ENCODE results near the gene MOCOS. TPM values are rescaled to one million over a fixed set of nuclear protein-coding genes. Genes with fewer than 3 reads are reported as not detected.

MOCOS gene
- total and polyA plus RNA-seq, 11 donors = 0.07 to 1.0 (median 0.26) TPM

DNA sequence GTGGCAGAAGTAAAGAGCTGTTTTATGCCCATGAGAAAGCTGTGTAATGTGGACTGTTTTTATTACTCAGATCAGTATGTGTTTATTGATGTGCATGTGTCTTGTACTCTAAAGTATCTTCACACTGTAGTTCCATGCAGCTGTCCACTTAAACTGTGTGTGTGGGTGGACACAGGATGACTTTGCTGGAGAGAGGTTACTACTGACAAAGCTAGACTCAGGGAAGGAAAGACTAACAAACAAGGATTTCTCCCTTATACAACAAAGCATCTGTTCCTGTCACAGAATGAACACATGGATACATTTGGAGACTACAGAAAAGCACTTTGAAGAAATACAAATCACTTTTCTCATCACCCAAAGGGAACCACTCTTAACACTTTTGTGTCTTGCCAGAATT is 120.2 kb downstream of the MOCOS start:
- Histone ChIP-seq H3K4me3 (no peak overlapping the region), H3K36me3 (no peaks in the 10 kb centered on the region), H3K27ac (peak overlapping the region in 1 of 12 donors; percentile 41), H3K4me1 (peaks cover 0 to 83% (median 23%) of the 10 kb centered on the region in 12 donors), H3K27me3 (peaks cover 0 to 11% (median 0%) of the 10 kb centered on the region in 9 donors), H3K9me3 (no peaks in the 10 kb centered on the region)
- TF ChIP-seq, protein P1, sequence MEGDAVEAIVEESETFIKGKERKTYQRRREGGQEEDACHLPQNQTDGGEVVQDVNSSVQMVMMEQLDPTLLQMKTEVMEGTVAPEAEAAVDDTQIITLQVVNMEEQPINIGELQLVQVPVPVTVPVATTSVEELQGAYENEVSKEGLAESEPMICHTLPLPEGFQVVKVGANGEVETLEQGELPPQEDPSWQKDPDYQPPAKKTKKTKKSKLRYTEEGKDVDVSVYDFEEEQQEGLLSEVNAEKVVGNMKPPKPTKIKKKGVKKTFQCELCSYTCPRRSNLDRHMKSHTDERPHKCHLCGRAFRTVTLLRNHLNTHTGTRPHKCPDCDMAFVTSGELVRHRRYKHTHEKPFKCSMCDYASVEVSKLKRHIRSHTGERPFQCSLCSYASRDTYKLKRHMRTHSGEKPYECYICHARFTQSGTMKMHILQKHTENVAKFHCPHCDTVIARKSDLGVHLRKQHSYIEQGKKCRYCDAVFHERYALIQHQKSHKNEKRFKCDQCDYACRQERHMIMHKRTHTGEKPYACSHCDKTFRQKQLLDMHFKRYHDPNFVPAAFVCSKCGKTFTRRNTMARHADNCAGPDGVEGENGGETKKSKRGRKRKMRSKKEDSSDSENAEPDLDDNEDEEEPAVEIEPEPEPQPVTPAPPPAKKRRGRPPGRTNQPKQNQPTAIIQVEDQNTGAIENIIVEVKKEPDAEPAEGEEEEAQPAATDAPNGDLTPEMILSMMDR (IDR thresholded peaks at IDR 0.05) = no peak
- no peak for TF ChIP-seq POLR2A (IDR thresholded peaks at IDR 0.05)
- DNase-seq (no peak), ATAC-seq (no peak)
- intact Hi-C loops (cut with DNase I) = loop anchor here in 1 of 10 donors (10.0 kb wide), 1 partner anchor 47 kb away; no protein-coding TSS in a partner anchor

DNA sequence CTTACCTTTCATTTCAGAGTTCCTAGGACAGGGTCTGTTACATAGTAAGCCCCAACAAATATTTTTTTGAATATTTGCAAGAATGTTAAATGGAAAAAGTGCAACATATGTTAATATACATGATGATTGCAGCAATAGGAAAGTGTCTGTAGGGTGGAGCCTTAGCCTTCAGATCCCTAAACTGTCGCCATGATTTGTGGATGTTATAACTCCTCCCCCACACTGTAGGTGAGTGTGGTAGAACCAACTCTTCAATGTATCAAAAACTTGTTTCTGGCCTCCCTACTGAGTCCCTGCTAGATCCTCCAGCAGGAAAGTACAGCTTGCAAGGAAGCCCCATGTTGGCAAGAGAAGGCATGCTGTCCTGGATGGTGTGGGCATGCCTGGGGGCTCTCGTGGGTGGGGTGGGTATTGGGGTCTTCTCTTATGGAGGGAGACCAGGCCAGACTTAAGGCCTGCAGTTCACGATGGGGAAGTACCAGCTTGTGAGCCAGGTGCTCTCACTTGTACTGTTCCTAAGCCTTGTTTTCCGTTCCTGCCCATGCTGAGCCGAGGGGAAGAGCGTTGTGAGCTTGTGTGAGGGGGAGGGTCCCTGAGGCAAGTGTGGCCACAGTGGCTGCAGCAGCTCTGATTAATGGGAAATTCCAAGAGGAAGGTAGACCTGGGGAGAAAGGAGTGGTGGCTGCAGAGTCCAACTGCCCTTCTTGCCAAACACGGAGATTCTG is 121.6 kb downstream of the MOCOS start:
- ATAC-seq (no peak), DNase-seq (peak in 1 of 5 donors; percentile 6)
- Histone ChIP-seq H3K4me3 (no peak overlapping the region), H3K27ac (peak overlapping the region in 6 of 12 donors; percentile 9 to 54 (median 22)), H3K9me3 (no peaks in the 10 kb centered on the region), H3K27me3 (peaks cover 0 to 8% (median 0%) of the 10 kb centered on the region in 9 donors), H3K36me3 (no peaks in the 10 kb centered on the region), H3K4me1 (peaks cover 0 to 85% (median 23%) of the 10 kb centered on the region in 12 donors)
- TF ChIP-seq, protein P1 (IDR thresholded peaks at IDR 0.05) = no peak
- TF ChIP-seq POLR2A (IDR thresholded peaks at IDR 0.05) = no peak
- intact Hi-C loops (cut with DNase I) = loop anchor here in 1 of 10 donors (10.0 kb wide), 1 partner anchor 46 kb away; no protein-coding TSS in a partner anchor
- 39 to 44% (median 40%) methylated on average over 6 to 7 of the region's 7 CpGs for WGBS, 4 donors

DNA sequence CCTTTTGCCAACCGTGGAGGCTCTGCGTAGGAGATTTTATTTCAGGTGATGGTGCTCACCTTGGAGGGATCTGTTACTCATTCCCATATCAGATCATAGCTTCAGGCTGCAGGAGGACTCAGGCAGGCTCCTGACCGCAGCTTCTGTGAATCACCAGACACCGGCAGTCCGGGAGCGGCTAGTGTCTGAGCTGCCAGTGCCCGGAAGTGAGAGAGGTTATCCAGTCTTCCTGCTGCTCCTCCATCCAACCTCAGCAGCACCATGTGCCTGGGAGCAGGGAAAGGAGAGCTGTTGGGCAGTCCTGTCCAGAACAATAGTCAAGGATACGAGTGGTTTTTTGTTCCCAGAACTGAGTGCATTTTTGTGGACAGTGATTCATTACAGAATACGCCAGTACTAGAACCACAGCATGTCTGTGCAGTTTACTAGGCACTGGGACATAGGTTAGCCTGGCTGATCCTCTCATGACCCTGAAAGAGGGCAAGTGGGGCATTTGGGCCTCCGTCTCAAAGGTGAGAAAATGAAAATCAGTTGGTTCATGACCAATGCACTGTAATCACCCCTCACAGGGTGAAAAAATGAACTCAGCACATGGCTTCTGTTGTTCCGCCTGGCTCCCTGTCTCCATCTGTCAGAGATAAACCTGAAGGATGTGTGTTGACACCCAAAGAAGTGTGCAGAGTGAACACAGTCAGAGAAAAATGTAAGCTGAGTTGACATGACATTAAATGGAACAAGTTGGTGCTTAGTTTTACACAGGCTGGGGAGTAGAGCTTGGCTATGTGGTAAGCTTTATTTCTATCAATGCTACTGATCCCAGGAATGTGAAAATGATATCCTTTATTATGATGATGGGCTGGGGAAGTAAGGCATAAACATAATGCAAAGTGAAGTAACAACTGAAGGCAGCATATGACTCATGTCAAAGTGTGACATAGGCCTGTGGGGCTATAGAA is 122.4 kb downstream of the MOCOS start:
- peak in 3 of 4 donors; percentile 41 to 54 (median 51) for ATAC-seq
- peaks cover 0 to 85% (median 23%) of the 10 kb centered on the region in 12 donors for H3K4me1 ChIP-seq
- WGBS, 4 donors = 21 to 40% (median 25%) methylated on average over 6 to 11 of the region's 11 CpGs

More for the DNA sequence above, 122.4 kb downstream of the MOCOS start:
- Histone ChIP-seq H3K4me3 (no peak overlapping the region), H3K27me3 (peaks cover 0 to 4% (median 0%) of the 10 kb centered on the region in 9 donors), H3K36me3 (no peaks in the 10 kb centered on the region), H3K27ac (peak overlapping the region in 8 of 12 donors; percentile 8 to 54 (median 20)), H3K9me3 (no peaks in the 10 kb centered on the region)
- intact Hi-C loops (cut with DNase I) = loop anchor here in 1 of 10 donors (10.0 kb wide), 1 partner anchor 45 kb away; no protein-coding TSS in a partner anchor
- TF ChIP-seq POLR2A (IDR thresholded peaks at IDR 0.05) = no peak
- TF ChIP-seq, protein P1 (IDR thresholded peaks at IDR 0.05) = no peak
- DNase-seq = peak in 1 of 5 donors; percentile 23
